SK-MEL-5 (cell line): Measurements from ENCODE around the gene SLC7A10. TPM values are rescaled to one million over a fixed set of nuclear protein-coding genes. Genes with fewer than 3 reads are reported as not detected.

Experiments used
- DNase-seq: peaks from one replicate; pipeline ENCODE4 v3.0.0-alpha.2; 2016; ENCODE audit warnings: low read depth, low spot score
- in situ Hi-C: cut with HindIII; loops from 2 replicates; pipeline ENCODE4 v1.10.0; 2016; ENCODE audit warnings: low sequenced_read_pairs, high pct_unique_total_duplicates, low pct_unique_long_range_greater_than_20kb
- polyA plus RNA-seq, 2 experiments: library from polyadenylated mRNA; depleted of rRNA; stranded (reverse); fragments of >200 nt; gene quantifications; 2 replicates each; pipeline ENCODE4 v1.2.3, GENCODE V29; 2015
- total RNA-seq: library from RNA; depleted of rRNA; stranded (reverse); fragments of >200 nt; shearing (Covaris generic); gene quantifications from 2 replicates; pipeline ENCODE4 v1.2.3, GENCODE V29; 2014; rRNA removed

SLC7A10 gene
- total RNA-seq = not detected in 2 replicates
- 0.15 TPM in 1 of 2 replicates, not detected in the other for polyA plus RNA-seq (2015; cell fraction: cytosol; rRNA removed)
- polyA plus RNA-seq (2015; cell fraction: nucleus; rRNA removed) = not detected in 2 replicates

DNA sequence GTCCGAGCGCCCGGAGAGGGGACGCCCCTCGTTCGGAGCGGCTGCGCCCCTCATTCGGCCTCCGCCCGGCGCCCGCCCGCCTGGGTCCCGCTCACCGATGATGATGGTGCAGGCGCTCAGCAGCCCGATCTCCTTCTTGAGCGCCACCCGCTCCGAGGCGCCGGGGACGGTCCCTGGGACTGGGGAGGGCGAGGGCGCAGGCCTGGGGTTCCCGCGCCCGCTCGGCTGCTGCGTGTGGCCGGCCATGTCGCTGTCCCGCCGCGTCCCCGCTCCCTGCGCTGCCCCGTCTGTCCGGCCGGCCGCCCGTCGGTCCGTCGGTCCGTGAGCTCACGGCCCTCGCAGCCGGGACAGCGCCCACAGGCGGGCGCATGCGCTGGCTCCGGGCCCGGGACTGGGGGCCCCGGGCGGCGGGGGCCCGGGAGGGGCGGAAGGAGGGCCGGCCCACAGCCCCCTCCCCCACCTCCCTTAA lies at the start of gene SLC7A10:
Gene SLC7A10 (minus strand): TSS at position 393 of the 469 bp plus-strand sequence. CDS start 147 bp downstream, at position 246.
- DNase-seq = no peak
- in situ Hi-C loops = no loop called here

DNA sequence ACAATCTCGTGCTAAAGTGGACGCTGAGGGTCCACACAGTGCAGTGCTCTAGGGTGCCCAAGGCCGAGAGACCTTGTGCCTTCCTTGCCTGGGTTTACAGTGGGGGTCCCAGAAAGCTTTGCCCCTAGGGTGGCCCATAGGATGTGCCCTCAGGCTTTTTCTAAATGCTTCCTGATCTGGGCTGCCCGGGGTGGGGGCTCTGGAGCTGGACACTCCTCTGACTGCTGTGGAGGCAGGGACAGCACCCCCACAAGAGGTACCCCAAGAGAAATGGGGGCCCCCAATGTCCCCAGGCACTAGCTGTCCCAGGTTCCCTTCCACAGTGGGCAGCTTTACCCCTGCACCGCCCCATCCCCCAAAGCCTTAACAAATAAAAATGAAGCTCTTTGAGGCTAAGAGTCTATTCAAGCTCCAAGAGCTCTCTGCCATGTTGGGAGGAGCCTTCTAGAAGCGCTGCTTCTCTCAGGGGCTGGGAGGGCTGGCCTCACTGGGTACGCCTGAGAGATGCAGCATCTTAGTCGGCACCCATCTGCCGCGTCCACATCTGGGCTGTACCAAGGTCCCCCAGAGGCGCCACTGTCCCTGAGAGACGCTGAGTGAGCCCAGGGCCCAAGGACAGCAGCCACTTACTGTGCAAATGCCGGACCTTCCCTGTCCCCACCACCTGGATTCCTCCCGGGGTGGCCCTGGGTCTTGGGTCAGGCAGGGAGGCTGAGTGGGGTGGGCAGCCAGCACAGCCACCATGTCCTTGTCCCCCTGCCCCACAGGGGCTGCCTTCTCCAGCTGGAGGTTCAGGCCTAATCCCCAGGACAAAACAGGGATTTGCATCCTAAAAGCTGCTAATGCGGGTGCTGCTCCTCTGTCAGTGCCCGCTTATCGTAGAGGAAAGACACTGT lies 49.3 kb upstream of the SLC7A10 start:
- DNase-seq = no peak
- in situ Hi-C loops = no loop called here

DNA sequence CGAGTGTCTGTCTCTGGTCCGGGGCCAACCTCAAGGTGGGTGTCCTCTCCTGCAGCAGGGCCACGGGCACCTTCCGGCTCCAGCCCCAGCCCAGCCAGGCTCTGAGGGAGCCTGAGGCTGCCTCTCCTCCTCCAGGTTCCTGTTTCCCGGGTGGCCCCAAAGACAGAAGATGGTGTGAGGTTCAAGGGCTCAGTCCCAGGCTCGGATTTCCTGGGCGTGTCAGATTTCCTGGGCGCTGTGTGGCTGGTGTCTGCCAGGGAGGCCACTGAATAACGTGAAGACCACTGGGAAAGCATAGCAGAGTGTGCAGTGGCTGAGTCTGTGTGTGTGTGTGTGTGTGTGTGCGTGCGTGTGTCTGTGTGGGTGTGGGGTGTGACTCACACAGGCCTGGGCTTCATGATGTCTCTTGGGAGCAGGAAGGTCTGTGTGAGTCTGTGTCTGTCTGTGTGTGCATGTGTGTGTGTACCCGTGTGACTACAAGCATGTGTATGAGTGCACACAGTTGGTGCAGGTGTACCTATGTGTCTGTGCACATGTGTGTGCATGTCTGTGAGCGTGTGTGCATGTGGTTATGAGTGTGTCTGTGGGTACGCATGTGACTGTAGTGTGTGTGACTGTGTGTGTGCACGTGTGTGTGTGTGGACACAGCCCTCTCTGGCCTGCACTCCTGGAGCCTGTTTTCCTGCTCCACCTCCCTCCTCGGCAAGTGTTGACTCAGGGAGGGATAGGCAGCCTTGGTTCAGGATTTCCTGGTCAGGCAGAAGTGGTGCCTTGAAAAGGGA lies 48.4 kb upstream of the SLC7A10 start:
- DNase-seq = peak; percentile 11
- in situ Hi-C loops = no loop called here

DNA sequence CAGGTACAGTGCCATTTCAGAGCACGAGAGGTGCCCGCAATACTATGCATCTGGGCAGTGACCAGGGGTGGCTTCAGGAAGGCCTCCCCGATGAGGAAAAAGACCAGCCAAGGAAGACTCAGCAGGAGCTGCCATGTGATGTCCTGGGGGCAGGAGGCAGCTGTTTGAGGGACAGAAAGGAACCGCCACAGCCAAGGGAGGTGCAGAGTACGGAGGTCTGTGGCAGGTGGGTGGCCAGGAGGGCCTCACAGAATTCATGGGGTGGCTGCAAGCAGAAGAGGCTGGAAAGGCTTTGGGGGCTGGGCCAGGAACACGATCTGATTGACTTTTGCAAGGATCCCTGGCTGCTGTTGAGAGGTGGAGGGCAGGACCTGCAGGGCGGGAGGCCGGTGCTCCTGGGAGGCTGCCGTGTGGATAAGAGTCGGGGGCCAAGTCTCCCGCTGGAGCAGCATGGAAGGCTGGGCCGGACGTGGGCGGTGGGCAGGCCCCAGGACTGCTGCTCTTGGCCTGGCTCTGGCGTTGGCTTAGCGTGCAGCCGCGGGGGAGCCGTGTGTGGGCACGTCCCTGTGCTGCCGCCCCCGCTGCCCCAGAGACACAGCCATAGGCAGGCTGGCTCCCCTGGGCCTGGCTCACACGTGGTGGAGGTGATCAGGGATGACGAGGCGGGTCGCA lies 47.6 kb upstream of the SLC7A10 start:
- in situ Hi-C loops = no loop called here
- no peak for DNase-seq

DNA sequence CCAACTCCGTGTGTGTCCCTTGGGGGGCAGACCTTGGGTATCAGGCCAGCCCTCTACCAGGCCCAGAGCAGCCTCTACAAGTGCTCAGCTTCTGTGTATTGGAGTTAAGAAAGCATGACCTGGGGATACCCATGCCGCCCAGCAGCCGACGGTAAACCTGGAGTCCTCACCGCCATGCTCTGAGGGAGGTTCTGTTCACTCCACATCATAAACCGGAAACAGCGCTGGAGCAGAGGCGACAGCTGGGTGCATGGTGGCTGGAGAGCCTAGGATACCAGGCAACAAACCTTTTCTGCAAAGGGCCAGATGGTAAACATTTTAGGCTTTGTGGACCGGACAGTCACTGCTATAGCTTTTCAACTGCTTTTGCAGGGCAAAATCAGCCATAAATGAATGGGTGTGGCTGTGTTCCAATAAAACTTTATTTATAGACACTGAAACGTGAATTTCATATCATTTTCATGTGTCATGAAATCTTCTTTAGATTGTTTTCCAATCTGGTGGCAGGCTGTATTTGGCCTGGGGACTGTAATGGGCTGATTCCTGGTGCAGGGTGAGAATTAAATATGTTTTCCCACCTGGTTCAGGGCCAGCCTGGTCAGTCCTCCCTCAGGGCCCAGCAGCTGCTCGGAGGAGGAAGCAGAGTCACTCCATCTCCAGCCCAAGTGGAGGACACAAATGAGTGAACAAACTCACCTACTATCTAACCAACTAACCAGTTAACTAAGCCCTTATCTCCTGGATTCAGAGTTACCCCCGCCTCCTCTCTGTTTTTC lies 45.8 kb upstream of the SLC7A10 start:
- no peak for DNase-seq

DNA sequence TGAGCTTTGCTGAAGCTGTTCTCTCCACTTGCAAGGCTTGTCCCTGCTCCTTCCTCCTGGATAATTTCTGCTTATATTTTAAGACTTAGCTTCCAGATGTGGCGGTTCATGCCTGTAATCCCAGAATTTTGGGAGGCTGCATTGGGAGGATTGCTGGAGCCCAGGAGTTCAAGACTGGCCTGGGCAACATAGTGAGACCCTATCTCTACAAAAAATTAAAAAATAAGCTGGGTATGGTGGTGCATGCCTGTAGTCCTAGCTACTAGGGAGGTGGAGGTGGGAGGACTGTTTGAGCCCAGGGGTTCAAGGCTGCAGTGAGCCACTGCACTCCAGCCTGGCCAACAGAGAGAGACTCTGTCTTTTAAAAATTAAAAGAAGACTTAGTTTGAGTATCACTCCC lies 45.1 kb upstream of the SLC7A10 start:
- no peak for DNase-seq
- in situ Hi-C loops = no loop called here

More for the DNA sequence above, 45.8 kb upstream of the SLC7A10 start:
- in situ Hi-C loops = no loop called here

DNA sequence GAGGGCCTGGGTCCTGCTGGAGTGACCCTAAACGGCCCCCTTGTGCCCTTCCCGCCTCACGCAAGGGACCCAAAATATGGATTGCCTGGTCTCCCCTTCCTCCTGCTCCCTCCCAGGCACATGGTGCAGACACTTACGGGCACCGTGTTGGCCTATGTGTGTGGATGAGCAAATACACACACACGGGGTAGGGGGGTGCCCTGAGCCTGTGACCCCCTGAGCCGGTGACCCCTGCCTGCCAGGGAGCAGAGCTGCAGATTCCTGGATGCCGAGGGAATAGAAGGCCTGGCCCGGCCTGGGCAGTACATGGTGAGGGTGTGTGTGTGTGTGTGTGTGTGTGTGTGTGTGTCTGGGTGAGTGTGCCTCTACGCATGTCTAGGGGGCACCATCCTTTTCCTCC lies 43.4 kb upstream of the SLC7A10 start:
- in situ Hi-C loops = no loop called here
- no peak for DNase-seq

DNA sequence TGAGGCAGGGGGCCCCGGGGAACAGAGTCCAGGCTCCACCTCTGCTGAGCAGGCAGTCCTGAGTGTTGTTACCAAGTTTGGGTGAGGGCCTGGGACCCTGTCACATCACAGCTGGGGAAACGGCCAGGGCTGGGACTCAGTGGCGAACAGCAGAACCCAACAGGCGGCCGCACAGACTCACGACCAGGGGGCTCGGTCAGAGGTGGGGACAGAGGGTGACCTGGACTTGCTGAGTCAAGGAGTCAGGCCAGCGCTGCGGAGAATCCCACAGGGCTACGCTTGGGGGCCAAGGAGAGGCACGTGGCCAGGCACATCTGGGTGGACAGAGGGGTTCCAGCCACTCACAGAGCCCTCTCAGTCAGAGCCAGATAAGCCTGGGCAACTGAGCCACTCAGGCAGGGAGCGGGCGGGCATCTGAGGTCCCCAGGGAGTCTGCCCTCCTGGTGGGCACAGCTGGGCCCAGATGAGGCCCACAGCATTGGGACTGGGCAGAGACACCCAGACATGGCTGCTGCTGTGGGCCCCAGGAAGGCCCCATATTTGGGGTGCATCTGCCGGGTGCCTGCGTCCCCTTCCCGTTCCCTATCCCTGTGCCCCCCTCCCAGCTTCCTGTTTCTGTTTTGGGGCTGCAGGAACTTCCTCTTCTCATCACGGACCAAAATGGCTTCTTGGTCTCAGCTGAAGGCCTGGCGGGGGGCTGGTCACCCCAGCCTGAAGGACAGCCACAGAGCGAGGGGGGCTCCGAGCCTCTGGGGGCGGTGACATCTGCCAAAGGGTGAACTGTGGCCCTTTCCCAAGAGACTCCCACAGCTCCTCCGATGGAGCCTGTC lies 42.7 kb upstream of the SLC7A10 start:
- no peak for DNase-seq
- in situ Hi-C loops = no loop called here

DNA sequence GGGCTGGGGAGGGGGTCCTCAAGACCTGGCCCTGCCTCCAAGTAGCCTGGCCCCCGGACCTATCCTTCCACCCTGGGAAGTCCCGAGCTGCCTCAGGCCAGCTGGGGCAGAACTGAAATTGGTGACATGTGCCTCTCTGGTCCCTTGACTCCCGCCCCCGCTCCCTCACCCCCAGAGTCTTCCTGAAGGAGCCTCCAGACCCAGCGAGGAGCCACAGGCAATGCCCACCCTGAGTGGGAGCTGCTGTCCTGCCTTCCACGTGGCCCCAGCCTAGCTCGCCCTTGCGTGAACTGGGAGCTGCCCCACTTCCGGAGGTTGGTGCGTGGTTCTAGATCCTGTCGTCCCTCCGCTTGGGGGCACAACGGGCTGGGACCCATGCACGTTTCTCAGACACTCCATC lies 42.1 kb upstream of the SLC7A10 start:
- in situ Hi-C loops = no loop called here
- DNase-seq = no peak

DNA sequence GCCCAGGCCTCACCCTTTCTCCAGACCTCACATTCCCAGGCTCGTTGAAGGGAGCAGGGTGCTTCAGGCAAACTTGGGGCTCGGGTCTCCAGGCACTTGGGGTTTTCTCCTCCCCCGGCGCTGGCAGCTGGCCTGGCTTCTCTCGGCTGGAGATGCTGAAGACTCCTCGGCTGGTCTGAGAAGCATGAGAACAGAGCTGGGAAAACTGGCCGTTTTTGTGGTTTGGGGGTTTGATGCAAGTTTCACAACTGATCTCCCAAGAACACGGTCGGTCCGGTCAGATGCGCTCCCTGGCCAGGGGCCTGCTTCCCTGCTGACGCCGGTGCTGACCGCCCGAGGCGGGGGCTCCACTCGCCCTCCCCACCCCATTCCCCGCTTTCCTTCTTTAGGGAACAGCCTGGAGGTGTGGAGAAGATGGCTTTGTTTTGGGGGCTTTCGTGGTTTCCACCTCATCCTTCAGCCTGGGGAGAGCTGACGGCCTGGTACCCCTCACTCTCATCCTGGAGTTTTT lies 41.4 kb upstream of the SLC7A10 start:
- DNase-seq = no peak
- in situ Hi-C loops = no loop called here

DNA sequence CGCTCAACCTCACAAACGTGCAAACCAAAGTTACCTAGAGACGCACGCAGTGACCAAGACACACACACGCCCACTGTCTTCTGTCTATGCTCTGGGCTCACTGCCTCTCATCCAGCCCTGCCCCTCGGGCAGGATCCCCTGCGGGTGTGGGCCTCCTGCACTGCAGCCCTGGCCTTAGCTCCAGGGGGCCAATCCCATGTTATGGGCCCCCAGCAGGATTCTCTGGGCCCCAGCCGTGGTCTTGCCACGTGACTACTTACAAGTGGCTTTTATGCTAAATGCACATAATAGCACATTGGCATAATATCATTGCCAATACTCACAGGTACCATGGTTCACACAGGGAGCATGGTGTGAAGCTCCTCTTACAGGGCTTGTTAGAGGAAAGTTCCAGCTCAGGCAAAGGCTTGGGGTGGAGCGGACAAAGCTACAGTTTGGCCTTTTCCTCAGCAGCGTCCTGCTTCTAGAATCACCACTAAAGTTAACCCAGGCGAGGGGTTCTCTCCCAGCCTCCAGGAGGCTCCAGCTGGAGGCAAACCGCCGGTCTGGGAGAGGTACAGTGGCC lies 39.3 kb upstream of the SLC7A10 start:
- in situ Hi-C loops = no loop called here
- DNase-seq = no peak

DNA sequence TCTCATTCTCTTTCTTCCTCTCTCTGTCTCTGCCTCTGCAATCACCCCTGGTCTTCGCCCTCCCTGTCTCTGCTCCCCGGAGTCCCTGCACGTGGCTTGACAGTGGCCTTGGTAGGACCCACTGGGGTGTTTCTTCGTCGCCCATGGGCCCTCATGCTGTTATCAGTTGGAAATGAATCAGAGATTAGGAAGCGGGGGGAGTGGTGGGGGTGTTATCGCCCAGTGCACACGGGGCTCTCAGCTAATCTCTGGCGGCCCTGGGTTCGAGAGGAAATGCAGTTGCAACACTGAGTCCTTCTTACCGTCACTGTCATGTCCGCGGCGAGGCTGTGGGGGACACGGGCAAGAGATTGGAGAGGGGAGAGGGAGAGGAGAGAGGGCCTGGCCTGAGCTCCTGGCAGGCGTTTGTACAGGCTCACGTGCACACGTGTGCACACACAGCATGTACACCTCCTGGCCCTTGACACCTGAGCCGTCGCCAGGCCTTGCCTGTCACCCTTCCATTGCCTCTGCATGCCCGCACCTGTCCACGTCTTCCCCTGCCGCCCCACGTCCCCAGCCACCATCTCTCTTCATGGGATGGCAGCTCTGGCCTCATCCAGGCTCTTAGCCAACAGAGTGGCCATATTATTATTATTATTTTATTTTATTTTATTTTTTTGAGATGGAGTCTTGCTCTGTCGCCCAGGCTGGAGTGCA lies 37.8 kb upstream of the SLC7A10 start:
- in situ Hi-C loops = no loop called here
- no peak for DNase-seq

DNA sequence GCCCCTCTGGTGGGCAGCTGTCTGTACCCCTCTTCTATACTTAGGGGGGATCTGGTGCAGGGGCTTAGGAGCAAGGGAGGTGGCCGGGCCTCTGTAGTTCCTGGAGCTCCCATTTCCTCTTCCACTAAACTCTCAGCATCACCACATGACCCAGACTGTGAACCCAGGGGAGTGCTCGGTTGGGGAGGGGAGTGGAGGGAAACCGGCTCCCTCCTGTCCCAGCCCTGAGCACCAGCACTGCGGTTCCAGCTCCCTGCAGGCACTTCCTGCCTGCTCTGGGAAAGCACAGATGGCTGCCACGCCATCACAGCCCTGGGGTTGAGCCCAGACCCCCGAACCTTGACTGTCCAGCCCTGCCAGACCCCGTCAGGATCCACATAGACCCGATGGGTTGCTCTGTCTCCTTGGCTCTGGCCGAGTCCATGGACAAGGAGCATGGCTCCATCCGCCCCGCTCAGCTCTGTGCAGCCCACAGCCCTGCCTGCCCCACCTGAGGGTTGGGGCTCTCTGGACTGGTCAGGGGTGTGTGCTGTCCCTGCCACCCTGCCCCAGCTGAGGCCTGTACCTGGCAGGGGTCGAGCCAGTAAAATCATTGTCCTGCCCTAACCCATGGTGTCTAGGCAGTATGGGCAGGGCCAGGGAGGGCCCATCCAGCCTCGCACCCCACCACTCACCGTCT lies 36.0 kb upstream of the SLC7A10 start:
- in situ Hi-C loops = no loop called here
- no peak for DNase-seq

DNA sequence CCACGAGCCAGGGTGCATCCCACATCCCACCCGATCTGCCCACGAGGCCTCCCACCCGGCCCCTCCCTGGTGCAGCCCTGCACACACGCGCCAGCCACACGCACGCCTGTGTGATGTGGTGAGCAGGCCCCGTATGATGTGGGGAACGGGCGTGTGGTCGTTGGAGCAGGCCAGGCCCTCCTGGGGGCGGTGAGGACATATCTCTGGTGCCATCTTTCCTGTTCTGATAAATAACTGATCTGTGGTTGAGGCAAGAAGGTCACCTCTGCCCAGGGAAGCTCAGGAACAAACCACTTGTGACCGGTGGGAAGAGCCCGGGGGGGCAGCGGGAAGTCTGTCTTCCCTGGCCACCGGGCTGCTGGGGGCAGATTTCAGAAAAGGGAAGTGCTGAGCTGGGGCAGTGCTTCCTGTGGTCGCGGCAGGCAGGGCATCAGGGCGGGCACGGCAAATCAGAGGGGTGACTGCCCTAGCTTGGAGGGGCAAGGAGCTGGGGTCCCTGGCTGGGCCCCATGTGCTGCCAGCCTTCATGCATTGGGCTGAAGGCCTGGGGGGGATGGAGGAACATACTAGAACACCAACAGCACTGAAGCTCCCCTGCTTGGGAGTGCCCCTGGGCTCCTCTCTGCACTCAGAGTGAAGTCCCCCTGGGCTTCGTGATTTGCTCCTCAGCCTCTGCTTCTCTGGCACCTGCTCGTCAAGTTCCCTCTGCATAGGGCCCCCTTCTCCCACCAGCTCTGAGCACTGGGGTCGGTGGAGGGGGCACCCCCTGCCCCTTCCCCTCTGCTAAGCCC lies 35.2 kb upstream of the SLC7A10 start:
- in situ Hi-C loops = no loop called here
- DNase-seq = no peak
